Activated T-helper 1 cell treated with anti-CD3 and anti-CD28 coated beads, Interleukin-2, amount 50 U/mL, for 16 hours (primary cell): Measurements from ENCODE around the gene PTPN3.

Experiments used
- DNase-seq, 2 donors: peaks; one replicate each; pipeline ENCODE4 v3.0.0-alpha.2; 2020; ENCODE audit warnings: low read depth in 1 of 2, low spot score in 1 of 2

PTPN3 gene

GRCh38 chr9:109453210-109453842 lies 44.8 kb downstream of the PTPN3 start:
- DNase-seq: no peak

DNA sequence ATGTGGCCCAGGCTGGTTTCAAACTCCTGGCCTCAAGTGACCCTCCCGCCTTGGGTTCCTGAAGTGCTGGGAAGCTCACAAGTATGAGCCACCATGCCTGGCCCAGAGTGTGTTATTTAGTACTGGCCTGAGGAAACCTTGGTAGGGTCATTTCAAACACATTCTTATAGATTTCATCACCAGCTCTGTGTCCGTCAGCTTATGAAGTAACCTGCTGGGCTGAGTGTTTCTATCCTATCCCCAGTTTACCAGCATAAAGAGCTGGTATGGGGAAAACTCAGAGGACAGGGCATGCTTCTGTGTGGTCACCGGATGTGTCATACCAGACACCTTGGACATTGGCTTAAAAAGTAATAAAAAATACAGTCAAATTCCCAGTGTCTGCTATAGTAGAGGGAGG lies 45.3 kb downstream of the PTPN3 start:
- DNase-seq: no peak

- DNase-seq: no peak
Measured at GRCh38 chr9:109451311-109452025, 46.6 kb downstream of the PTPN3 start.

DNA sequence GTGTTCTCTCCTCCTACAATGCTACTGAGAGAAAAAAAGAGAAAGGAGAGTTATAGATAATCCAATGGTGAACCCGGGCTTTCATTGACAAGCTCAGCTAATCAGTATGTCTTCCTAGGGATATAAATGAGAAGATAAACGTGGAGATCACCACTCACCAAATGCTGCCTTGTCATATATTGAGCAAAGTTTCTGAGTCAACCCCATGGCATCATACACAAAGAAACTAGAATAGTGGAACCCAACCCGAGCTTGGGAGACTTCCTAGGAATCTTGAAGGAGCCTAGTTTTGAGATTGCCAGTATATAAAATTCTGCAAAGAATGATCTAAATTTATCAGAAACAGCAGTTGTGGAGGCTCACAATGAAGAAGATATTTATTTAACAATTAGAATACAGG lies 47.8 kb downstream of the PTPN3 start:
- DNase-seq: no peak

DNA sequence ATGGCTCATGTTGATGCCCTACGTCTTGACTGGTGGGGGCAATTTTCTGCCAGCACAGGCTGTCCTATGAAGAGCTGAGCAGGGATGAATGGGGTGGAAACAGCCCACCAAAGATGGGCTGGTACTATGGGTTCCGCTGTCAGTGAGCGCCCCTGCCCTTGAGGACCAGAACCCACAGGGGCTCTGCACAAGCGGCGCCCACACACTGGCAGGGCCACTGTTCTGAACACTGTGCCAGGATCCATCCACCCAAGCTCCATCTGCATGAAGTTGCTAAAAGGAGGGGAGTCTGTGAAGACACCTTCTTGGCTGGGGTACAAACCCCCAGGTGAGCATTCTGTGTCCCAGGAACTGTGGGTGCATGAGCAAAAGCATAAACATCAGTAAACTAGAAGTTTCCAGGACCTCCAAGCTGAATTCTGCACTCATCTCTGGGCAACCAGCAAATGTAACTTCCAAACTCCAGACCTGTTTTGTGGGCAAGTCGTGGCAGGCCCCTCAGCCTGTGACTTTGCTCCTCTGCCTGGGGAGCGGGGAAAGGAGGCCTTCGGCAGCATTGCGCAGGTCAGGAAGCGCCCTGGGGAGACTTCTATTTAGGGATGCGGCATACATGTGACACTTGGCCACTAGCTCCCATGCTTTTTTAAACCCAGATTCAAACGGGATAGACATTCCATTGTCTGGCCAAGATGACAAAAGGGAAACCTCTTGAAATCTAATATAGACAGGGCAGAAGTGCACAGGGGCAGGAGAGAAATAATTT lies 48.9 kb downstream of the PTPN3 start:
- DNase-seq: no peak

DNA sequence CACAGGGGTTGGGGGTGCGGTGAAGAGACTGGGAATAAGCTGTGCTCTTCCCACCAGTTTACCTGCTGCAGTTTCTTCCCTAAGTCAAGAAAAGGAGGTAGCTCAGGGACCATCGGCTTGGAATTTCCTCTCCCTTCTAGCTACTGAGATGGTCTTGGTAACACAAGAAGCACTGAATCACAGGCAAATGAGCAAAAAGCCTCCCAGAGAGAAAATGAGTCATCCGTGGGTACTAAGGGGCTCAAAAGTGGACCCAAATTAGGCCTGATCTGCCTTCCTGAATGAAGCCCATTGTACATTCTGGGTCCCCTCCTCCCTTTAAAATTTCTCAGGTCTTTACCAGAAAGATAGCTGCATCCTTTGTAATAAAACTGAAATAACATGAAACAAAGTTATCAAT lies 49.9 kb downstream of the PTPN3 start:
- no peak for DNase-seq

DNA sequence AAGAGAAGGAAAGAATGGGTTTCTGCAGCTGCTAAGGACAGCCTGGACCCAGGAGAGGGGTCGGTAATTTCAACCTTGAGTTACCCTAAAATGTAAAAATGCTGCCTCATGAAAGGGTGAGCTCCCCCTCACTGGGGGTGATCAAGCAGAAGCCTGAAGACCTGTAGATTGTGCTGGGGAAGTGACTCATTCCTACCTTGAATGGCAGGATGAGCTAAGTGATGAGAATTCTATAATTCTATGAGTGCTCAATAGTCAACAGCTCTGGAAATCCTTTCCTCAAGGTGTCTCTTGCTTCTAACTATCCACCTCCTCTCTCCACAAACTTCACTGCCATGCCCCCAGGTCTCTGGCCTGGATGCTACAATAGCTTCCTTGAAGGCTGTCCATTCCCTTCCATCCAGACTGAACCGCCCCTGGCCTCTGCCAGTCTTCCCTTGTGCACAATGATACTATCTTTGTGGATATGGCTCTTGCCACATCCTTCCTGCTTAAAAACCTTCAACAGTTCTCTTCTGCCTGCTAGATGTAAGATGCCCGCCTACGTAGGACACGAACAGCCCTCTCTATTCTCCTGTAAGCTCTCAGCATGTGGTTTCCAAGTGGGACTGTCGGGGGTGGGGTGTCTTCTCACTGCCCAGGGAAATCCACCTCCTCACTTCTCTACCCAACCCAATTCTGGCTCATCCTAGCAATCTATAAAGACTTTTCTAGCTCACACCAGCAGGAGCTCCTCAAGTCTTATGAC lies 50.6 kb downstream of the PTPN3 start:
- DNase-seq: no peak

GRCh38 chr9:109444771-109445320 lies 53.3 kb downstream of the PTPN3 start:
- DNase-seq: no peak

GRCh38 chr9:109442716-109443115 lies 55.4 kb downstream of the PTPN3 start:
- DNase-seq: no peak

DNA sequence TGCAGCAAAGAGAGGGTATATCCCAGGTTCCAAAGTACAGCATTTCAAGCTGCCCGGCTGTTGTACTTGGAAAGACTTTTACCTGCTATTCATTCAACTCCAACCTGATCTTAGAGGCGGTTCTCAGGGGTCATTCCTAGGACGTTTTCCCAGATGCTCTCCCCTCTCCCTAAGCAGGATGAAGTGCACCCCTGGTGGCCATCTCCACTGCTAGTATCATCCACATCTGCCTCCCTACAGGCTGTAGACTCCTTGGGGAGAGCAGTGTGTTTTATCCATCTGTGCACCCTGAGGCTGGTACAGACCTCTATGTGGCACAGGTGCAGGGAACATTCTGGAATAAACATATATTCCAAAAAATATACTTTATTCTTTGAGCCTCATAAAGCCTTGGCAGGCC lies 56.8 kb downstream of the PTPN3 start:
- DNase-seq: no peak

DNA sequence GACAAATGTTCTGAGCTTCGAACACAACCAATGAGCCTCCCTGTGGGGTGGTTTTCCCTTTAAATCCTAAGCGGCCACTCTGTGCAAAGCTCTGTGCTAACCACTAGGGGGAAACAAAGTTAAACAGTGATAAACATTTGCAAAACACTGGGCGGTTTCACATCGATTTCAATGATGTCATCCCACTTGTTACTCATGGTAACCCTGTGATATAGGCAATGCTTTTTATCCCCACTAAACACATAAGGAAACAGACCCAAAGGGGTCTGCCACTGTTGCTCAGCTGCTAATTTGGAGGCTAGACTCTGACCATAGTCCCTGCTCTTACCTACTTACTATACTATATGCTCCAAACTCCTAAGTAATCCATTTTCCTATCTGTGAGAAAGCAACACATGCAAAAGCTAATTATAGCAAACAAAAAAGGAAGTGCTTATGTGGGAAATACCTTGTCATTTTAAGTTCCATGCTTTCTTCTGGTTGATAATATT lies 57.3 kb downstream of the PTPN3 start:
- peak in 1 of 2 donors; percentile 7 for DNase-seq

DNA sequence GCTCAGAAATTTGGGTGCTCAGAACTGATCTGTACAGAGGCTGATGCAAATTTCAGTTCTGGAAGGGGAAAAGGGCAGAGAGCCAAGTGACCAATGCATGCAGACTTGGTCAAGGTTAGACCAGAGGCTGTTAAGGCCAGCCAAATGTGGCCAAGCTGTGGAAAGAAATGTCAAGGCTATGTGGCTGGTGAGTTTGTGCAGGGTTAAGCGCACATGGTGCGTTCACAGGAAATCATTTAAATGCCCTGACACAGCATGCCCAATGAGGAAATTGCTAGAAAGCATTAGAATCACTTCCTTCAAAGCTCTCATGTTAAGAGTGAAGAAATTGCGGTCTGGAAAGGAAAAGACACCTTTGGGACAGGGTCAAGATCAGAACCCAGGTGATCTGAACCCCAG lies 58.0 kb downstream of the PTPN3 start:
- DNase-seq: no peak

- no peak for DNase-seq
Measured at GRCh38 chr9:109439378-109440116, 58.6 kb downstream of the PTPN3 start.

GRCh38 chr9:109437286-109437685 lies 60.8 kb downstream of the PTPN3 start:
- no peak for DNase-seq

DNA sequence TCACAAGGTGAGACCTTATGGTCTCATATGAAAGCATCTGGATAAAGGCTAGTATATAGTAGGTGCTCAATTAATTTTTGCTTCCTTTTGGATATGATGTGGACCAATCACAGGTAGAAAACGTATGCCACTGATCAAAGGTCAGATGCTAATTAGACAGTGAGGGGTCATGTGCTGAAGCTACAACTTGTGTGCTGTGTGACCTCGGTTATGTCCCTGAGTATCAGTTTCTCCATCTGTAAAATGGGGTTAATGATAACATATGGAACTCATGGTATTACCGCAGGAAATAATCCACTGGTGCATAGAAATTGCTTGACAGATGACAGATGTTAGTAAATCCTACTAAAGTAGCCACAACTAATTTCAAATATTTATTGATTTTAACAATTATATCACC lies 62.0 kb downstream of the PTPN3 start:
- DNase-seq: no peak

DNA sequence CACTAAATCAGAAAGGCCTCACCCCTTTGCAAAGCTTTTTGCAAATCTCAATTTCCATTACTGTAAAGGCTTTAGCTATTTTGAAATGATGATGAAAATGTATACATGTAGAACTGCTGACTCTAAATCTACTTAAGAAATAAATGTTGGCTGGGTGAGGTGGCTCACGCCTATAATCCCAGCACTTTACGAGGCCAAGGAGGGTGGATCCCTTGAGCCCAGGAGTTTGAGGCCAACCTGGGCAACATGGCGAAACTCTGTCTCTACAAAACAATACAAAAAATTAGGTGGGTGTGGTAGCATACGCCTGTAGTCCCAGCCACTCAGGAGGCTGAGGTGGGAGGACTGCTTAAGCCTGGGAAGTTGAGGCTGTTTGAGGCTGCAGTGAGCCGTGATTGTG lies 64.6 kb downstream of the PTPN3 start:
- no peak for DNase-seq

GRCh38 chr9:109430231-109430630 lies 67.9 kb downstream of the PTPN3 start:
- no peak for DNase-seq

GRCh38 chr9:109428854-109429253 lies 69.3 kb downstream of the PTPN3 start:
- DNase-seq: no peak

DNA sequence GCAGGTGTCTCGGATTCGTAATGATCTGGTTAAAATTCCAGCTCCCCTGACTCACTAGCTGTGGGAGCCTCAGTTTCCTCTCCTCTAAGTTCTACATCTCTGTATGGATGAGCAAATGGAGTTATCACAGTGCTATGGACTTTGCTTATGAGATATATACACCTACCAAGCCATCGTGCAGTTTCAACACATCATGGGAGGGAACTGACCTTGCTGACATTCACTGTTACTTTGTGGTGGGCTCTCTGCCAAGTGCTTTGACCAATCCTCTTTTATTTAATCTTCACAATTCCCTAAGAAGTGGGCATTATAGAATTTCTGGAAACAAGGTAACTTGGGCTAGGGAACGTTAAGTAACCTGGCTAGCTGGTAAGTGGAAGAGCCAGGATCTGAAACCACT lies 70.2 kb downstream of the PTPN3 start:
- no peak for DNase-seq

GRCh38 chr9:109426626-109427402 lies 71.3 kb downstream of the PTPN3 start:
- DNase-seq: no peak
